ENCODE measurements around the gene MSI2. TPM values are rescaled to one million over a fixed set of nuclear protein-coding genes. Genes with fewer than 3 reads are reported as not detected.

Gene MSI2
- total RNA-seq, 1 experiment from 2014 or later, result 174 TPM

- Mint-ChIP-seq H3K27me3 (ENCODE audit: insufficient read depth, unreplicated experiment) (no peaks in the 10 kb centered on the region), H3K4me3 (ENCODE audit: unreplicated experiment) (peak overlapping the region; percentile 95), H3K9me3 (ENCODE audit: unreplicated experiment) (peaks cover under 1% of the 10 kb centered on the region), H3K36me3 (ENCODE audit: insufficient read depth, unreplicated experiment) (peaks cover 55% of the 10 kb centered on the region), H3K4me1 (ENCODE audit: low read depth, unreplicated experiment) (peaks cover 23% of the 10 kb centered on the region), H3K27ac (ENCODE audit: unreplicated experiment) (peak overlapping the region; percentile 92)
- H3K4me1 ChIP-seq, result peaks cover 17% of the 10 kb centered on the region; the same call in 1 of the 2 replicates
- H3K27me3 ChIP-seq (replicated peaks; ENCODE audit: control insufficient read depth, insufficient read depth, low read length), result no peaks in the 10 kb centered on the region
- H3K36me3 ChIP-seq (ENCODE audit: control insufficient read depth, insufficient read depth, low read length), result no peaks in the 10 kb centered on the region; the same call in 1 of the 2 replicates
- ChIA-PET CTCF (interaction anchor here (0.7 to 2.6 kb wide), 3 partner anchors 11 to 104 kb away, joined by 3 to 18 read pairs (median 3); no protein-coding TSS in a partner anchor), POLR2A (interaction anchor here (0.5 to 1.5 kb wide), 10 partner anchors 9 to 992 kb away, joined by 3 to 12 read pairs (median 6); no protein-coding TSS in a partner anchor)
- no peaks in the 10 kb centered on the region for H3K9me3 ChIP-seq
- intact Hi-C loops (cut with micrococcal nuclease; ENCODE audit: unreplicated experiment), result loop anchor here (1.0 to 5.0 kb wide), 3 partner anchors 12 to 116 kb away; no protein-coding TSS in a partner anchor
- TF ChIP-seq CTCF (IDR thresholded peaks at IDR 0.05; ENCODE audit: insufficient read depth in 1 of 2, low read depth in 1 of 2, low read length in 1 of 2, severe bottlenecking in 1 of 2, unreplicated experiment in 1 of 2), result no peak
- DNase-seq, result peak in 1 of 2 experiments; percentile 29
- peak overlapping the region; percentile 73 for H3K4me3 ChIP-seq (ENCODE audit: low read depth, low read length)
- BruUV-seq (replicated peaks), result no TSS peak
Observed at GRCh38 chr17:57256708-57257112, 387 bp downstream of the MSI2 start.

DNA sequence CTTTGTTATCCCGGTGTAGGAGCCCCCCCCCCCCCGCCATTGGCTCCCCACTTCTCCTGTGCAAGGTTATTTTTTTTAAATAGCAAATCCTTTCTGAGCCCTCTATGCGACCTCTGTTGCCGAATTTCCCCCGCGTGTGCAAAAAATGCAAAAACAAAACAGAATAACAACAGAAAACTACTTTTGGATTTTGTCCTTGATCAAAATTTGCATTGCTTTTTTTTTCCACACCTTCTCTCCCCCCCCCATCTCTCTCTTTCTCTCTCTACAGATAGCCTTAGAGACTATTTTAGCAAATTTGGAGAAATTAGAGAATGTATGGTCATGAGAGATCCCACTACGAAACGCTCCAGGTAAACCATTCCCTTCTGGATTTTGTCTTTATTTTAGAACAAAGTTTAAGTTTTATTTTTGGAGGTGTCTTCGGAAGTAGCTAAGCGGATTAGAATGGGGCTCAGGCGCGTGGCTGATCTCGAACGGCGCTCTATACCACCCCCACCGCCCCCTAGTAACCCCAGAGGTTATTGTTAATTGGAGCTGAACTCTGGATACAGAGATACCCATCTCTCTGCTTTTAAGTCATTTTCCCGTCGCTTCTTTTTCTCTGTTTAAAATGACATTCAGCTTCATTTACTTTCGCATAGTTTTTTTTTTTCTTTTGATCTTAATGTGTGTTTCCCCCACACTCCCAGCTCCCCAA is 1.0 kb downstream of the MSI2 start:
- TF ChIP-seq CTCF (IDR thresholded peaks at IDR 0.05; ENCODE audit: insufficient read depth in 1 of 2, low read depth in 1 of 2, low read length in 1 of 2, severe bottlenecking in 1 of 2, unreplicated experiment in 1 of 2), result no peak
- BruUV-seq (replicated peaks), result no TSS peak
- peaks cover 2% of the 10 kb centered on the region; the same call in 1 of the 2 replicates for H3K36me3 ChIP-seq (ENCODE audit: control insufficient read depth, insufficient read depth, low read length)
- peak overlapping the region; percentile 92 for H3K27ac Mint-ChIP-seq (ENCODE audit: unreplicated experiment)
- peak overlapping the region; percentile 73 for H3K4me3 ChIP-seq (ENCODE audit: low read depth, low read length)
- no peaks in the 10 kb centered on the region for H3K27me3 Mint-ChIP-seq (ENCODE audit: insufficient read depth, unreplicated experiment)
- H3K4me1 Mint-ChIP-seq (ENCODE audit: low read depth, unreplicated experiment), result peaks cover 23% of the 10 kb centered on the region
- intact Hi-C loops (cut with micrococcal nuclease; ENCODE audit: unreplicated experiment), result loop anchor here (1.0 to 5.0 kb wide), 3 partner anchors 11 to 115 kb away; no protein-coding TSS in a partner anchor
- H3K4me1 ChIP-seq, result peaks cover 17% of the 10 kb centered on the region; the same call in 1 of the 2 replicates
- no peaks in the 10 kb centered on the region for H3K27me3 ChIP-seq (replicated peaks; ENCODE audit: control insufficient read depth, insufficient read depth, low read length)
- H3K9me3 ChIP-seq, result no peaks in the 10 kb centered on the region
- DNase-seq, result no peak
- peaks cover 62% of the 10 kb centered on the region for H3K36me3 Mint-ChIP-seq (ENCODE audit: insufficient read depth, unreplicated experiment)
- POLR2A ChIA-PET, result interaction anchor here (0.5 to 1.5 kb wide), 8 partner anchors 8 to 242 kb away, joined by 3 to 12 read pairs (median 7); no protein-coding TSS in a partner anchor
- no peaks in the 10 kb centered on the region for H3K9me3 Mint-ChIP-seq (ENCODE audit: unreplicated experiment)
- peak overlapping the region; percentile 95 for H3K4me3 Mint-ChIP-seq (ENCODE audit: unreplicated experiment)
- CTCF ChIA-PET, result interaction anchor here (0.7 to 2.6 kb wide), 3 partner anchors 10 to 103 kb away, joined by 3 to 18 read pairs (median 3); no protein-coding TSS in a partner anchor
